Left lung (tissue), 10 donors: ENCODE results near the gene DCBLD2. TPM values are rescaled to one million over a fixed set of nuclear protein-coding genes. Genes with fewer than 3 reads are reported as not detected.

Experiments used
- ATAC-seq: fragments of 200-7000 bp; cut with Tn5 transposase; one replicate; pipeline ENCODE4 v1.9.1; 2020; ENCODE audit warnings: moderate library complexity
- DNase-seq, 4 donors: peaks; one replicate each; pipeline ENCODE4 v3.0.0-alpha.2; 2013 to 2020
- H3K27ac ChIP-seq, 2 donors: fragments of 200-600 bp; sonication (generic) in 1 of 2; one replicate each; pipeline versions ENCODE4 v1.5.0 to v1.8.0; 2020 to 2021
- H3K27me3 ChIP-seq, 2 donors: fragments of 200-600 bp; sonication (generic) in 1 of 2; one replicate each; pipeline versions ENCODE4 v1.5.0 to v1.8.0; 2020 to 2021
- H3K36me3 ChIP-seq, 2 donors: fragments of 200-600 bp; sonication (generic) in 1 of 2; one replicate each; pipeline versions ENCODE4 v1.5.0 to v1.8.0; 2020 to 2021
- H3K4me1 ChIP-seq, 2 donors: fragments of 200-600 bp; one replicate each; pipeline ENCODE4 v1.8.0; 2021
- H3K4me3 ChIP-seq, 2 donors: fragments of 200-600 bp; sonication (generic) in 1 of 2; one replicate each; pipeline versions ENCODE4 v1.5.0 to v1.8.0; 2020 to 2021; ENCODE audit warnings: mild to moderate bottlenecking in 1 of 2
- H3K9me3 ChIP-seq, 2 donors: fragments of 200-600 bp; sonication (generic) in 1 of 2; one replicate each; pipeline versions ENCODE4 v1.5.0 to v1.8.0; 2020 to 2021
- intact Hi-C, 2 donors: fragments of 100-400 bp; cut with DNase I; formaldehyde crosslinking; loops; one replicate each; pipeline versions ENCODE4 v1.11.2 to v1.14.2; 2022
- polyA plus RNA-seq, 6 donors: library from polyadenylated mRNA; unstranded; fragments of 120-200 nt; gene quantifications; one replicate each; pipeline ENCODE4 v1.2.1, GENCODE V29; 2013; ENCODE audit not compliant: insufficient read length in 6 of 6
- total RNA-seq, 2 donors: library from RNA; stranded (reverse); fragmentation: NEBNext Ultra II Directional; extraction: Animal tissue kit (Norgen Biotek cat#: 25700); gene quantifications; one replicate each; pipeline ENCODE4 v1.2.1, GENCODE V29; 2021
- TF ChIP-seq, protein P1 (sequence below), 2 donors: fragments of 200-600 bp; sonication (generic) in 1 of 2; IDR thresholded peaks; one replicate each; pipeline versions ENCODE4 v1.5.0 to v1.8.0; 2021; ENCODE audit warnings: antibody characterized with exemption in 2 of 2
- donor health status: DM: no; HTN: yes; CAD: no.
- donor health status: DM: no; HTN: no; CAD: no.

DCBLD2 gene
- total and polyA plus RNA-seq, 8 donors, result 44.8 to 92.4 (median 69.3) TPM

DNA sequence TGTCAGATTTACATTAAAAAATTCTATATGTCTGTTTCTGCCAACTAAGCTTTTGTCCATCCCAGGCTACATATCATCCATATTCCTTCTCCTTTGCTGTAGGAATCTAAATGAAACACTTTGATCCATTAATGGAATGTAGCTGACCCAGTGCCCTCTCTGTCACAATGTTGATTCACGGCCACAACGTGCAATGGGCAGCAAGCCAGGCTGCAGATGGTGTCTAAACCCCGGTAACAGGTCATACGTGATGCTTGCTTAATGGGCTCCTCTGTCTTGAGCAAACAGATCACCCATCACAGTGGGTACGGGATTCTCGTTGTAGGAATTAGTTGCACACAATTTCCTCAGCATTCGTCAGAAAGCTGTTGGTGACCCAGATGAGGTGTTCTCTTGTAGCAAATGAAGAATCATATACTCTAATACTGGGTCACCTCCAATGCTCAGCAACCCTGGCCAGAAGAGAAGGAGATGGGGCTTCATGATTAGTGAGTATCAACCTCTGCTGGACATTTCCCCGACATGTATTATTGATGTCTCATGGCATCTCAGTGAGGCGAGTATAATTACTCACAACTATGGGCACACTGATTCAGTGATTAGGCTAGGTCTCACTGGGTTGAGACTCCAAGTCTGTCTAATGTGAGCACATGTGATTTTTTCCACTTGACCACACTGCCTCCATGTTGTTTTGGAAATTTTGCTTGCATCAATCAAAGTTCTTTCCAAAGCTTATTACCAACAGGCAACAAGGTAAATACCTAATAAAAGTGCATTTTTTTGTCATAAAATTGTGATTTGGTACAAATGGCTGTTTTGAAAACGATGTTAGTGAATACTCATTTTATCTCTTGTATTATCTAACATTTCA lies 12.9 kb upstream of the DCBLD2 start:
- Histone ChIP-seq H3K9me3 (peaks cover 0 to 3% of the 10 kb centered on the region in 2 donors), H3K27ac (no peak overlapping the region), H3K4me1 (no peaks in the 10 kb centered on the region), H3K27me3 (no peaks in the 10 kb centered on the region), H3K4me3 (no peak overlapping the region), H3K36me3 (no peaks in the 10 kb centered on the region)
- no peak for DNase-seq
- TF ChIP-seq, protein P1, sequence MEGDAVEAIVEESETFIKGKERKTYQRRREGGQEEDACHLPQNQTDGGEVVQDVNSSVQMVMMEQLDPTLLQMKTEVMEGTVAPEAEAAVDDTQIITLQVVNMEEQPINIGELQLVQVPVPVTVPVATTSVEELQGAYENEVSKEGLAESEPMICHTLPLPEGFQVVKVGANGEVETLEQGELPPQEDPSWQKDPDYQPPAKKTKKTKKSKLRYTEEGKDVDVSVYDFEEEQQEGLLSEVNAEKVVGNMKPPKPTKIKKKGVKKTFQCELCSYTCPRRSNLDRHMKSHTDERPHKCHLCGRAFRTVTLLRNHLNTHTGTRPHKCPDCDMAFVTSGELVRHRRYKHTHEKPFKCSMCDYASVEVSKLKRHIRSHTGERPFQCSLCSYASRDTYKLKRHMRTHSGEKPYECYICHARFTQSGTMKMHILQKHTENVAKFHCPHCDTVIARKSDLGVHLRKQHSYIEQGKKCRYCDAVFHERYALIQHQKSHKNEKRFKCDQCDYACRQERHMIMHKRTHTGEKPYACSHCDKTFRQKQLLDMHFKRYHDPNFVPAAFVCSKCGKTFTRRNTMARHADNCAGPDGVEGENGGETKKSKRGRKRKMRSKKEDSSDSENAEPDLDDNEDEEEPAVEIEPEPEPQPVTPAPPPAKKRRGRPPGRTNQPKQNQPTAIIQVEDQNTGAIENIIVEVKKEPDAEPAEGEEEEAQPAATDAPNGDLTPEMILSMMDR (IDR thresholded peaks at IDR 0.05), result no peak
- ATAC-seq, result no peak
- intact Hi-C loops, result no loop called here

DNA sequence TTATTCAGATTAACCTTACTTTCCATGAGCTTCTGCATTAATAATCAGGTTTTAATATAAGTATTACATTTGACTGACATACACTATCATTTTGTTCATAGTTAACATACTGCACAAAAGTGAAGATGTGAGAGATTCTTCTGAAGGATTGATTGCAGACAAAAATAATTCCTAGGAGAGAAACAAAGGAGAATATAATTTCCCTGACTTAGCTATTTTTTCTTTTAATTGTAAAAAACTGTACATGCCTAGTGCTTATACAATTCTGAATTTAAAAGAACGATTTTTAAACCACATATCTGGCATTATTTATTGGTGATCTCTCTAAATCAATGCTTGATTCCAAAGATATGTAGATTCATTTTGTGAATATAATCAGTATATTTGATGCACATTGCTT lies 11.0 kb upstream of the DCBLD2 start:
- H3K4me1 ChIP-seq, result no peaks in the 10 kb centered on the region
- no peak overlapping the region for H3K4me3 ChIP-seq
- TF ChIP-seq, protein P1 (IDR thresholded peaks at IDR 0.05), result no peak
- ATAC-seq, result no peak
- no peak overlapping the region for H3K27ac ChIP-seq
- H3K27me3 ChIP-seq, result no peaks in the 10 kb centered on the region
- intact Hi-C loops, result no loop called here
- no peaks in the 10 kb centered on the region for H3K36me3 ChIP-seq
- no peak for DNase-seq
- peaks cover 0 to 3% of the 10 kb centered on the region in 2 donors for H3K9me3 ChIP-seq

DNA sequence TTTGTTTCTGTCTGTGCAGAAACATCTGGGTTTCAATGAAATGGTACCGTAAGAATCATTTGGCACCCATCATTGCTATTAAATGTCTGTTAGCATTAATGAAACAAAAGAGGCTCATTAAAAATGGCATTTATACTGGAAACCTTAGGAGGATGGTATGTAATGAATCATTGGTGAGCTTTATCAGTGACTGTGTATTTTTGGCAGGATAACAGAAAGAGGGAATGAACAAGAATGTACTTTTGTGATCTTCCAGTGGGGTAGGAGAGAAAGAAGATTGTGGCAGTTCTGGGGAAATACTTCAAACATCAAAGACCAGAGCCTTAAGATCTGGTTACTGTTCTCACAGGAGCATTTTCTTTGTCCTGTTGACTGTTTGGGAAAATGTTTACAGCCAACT lies 4.7 kb upstream of the DCBLD2 start:
- ATAC-seq, result no peak
- intact Hi-C loops, result no loop called here
- H3K4me3 ChIP-seq, result no peak overlapping the region

DNA sequence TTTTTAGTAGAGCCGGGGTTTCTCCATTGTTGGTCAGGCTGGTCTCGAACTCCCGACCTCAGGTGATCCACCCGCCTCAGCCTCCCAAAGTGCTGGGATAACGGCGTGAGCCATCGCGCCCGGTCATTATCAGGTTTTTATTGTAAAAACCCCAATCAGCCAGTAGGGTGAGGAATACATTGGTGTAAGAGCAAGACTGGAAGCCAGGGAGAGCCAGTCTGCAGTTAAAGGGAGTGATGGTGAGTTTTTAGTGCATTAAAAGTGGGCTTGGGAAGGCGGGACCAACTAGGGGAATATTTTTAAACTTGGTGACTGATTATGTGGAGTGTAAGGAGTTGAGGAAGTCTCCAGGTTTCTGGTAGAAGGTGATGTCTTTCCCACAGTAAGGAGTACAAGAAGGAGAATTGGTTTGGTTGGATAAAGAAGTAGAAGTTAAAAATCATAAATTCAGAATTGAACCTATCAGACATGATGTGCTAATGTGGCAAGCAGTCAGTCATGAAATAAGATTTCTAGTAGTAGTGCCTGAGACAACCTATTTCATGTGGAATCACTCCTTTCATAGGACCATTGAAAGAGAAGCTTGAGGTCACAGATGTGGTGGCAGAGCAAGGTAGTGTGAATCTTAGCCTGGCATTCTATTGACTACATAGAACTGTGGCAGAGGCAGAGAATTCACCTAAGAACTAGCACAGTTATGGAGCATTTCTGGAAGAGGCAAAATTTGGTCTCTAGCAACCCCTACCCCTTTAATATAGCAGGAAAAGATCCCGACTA lies 2.4 kb upstream of the DCBLD2 start:
- DNase-seq (peak in 1 of 4 donors; percentile 31), ATAC-seq (no peak)
- Histone ChIP-seq H3K4me1 (peaks cover 0 to 22% of the 10 kb centered on the region in 2 donors), H3K27me3 (peaks cover 0 to 12% of the 10 kb centered on the region in 2 donors), H3K9me3 (no peaks in the 10 kb centered on the region), H3K36me3 (no peaks in the 10 kb centered on the region), H3K27ac (no peak overlapping the region), H3K4me3 (no peak overlapping the region)
- TF ChIP-seq, protein P1 (IDR thresholded peaks at IDR 0.05), result no peak
- intact Hi-C loops, result no loop called here

More for the DNA sequence above, 4.7 kb upstream of the DCBLD2 start:
- TF ChIP-seq, protein P1 (IDR thresholded peaks at IDR 0.05), result no peak
- Histone ChIP-seq H3K27ac (peak overlapping the region in 1 of 2 donors; percentile 13), H3K4me1 (peaks cover 0 to 8% of the 10 kb centered on the region in 2 donors), H3K36me3 (no peaks in the 10 kb centered on the region), H3K27me3 (peaks cover 0 to 2% of the 10 kb centered on the region in 2 donors), H3K9me3 (peaks cover 0 to 3% of the 10 kb centered on the region in 2 donors)
- no peak for DNase-seq

DNA sequence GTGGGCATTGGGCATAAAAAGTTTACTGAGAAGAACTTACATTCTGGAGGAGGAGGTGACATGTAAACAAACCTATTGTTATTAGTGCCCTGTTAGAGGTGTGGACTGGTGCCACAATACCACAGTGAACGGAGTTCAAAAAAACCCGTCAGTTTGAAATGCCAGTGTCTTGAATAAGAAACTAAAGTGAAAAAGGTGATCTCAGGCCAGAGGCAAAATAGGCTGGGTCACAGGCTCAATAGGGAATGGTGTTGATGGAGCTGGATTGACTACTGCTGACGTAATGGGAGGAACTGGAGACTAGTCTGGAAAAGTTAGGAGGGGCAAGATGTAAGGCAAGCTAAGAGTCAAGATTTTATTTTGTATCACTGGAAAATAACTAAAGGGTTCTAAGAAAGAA lies 1.6 kb upstream of the DCBLD2 start:
- H3K4me3 ChIP-seq, result no peak overlapping the region
- DNase-seq, result no peak
- TF ChIP-seq, protein P1 (IDR thresholded peaks at IDR 0.05), result no peak
- intact Hi-C loops, result no loop called here
- H3K9me3 ChIP-seq, result no peaks in the 10 kb centered on the region
- H3K4me1 ChIP-seq, result peaks cover 0 to 22% of the 10 kb centered on the region in 2 donors
- no peaks in the 10 kb centered on the region for H3K36me3 ChIP-seq
- ATAC-seq, result no peak
- peaks cover 0 to 12% of the 10 kb centered on the region in 2 donors for H3K27me3 ChIP-seq
- H3K27ac ChIP-seq, result no peak overlapping the region
